ENCODE results near the gene ATG16L2.

DNA sequence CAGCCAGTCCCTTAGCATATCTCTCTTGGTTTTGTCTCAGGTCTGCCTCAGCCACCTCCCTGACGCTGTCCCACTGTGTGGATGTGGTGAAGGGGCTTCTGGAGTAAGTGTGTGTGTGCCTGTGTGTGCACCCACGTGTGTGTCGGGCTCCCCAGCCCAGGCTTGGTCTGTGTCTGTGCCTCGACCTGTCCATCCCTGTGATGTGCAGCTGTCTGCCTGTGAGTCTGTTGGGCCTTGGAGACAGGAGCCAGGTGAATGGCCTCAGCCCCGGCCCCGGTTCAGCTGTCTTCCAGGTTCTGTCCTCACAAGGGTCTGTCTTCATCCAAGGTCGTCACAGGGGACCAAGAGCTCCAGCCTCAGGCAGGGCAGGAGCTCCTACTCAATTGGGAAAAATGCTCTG, 9.8 kb downstream of the ATG16L2 start:
- TF ChIP-seq, protein P1, sequence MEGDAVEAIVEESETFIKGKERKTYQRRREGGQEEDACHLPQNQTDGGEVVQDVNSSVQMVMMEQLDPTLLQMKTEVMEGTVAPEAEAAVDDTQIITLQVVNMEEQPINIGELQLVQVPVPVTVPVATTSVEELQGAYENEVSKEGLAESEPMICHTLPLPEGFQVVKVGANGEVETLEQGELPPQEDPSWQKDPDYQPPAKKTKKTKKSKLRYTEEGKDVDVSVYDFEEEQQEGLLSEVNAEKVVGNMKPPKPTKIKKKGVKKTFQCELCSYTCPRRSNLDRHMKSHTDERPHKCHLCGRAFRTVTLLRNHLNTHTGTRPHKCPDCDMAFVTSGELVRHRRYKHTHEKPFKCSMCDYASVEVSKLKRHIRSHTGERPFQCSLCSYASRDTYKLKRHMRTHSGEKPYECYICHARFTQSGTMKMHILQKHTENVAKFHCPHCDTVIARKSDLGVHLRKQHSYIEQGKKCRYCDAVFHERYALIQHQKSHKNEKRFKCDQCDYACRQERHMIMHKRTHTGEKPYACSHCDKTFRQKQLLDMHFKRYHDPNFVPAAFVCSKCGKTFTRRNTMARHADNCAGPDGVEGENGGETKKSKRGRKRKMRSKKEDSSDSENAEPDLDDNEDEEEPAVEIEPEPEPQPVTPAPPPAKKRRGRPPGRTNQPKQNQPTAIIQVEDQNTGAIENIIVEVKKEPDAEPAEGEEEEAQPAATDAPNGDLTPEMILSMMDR (IDR thresholded peaks at IDR 0.05; ENCODE audit: low read depth, low read length), result no peak
- TF ChIP-seq POLR2A (IDR thresholded peaks at IDR 0.05; ENCODE audit: extremely low read depth, insufficient read length), result no peak

Measured in NB4 (cell line).